ENCODE results near the gene RFC2. TPM values are rescaled to one million over a fixed set of nuclear protein-coding genes. Genes with fewer than 3 reads are reported as not detected.

The RFC2 gene
- total RNA-seq, 1 experiment from 2014 or later = 73.6 TPM

DNA sequence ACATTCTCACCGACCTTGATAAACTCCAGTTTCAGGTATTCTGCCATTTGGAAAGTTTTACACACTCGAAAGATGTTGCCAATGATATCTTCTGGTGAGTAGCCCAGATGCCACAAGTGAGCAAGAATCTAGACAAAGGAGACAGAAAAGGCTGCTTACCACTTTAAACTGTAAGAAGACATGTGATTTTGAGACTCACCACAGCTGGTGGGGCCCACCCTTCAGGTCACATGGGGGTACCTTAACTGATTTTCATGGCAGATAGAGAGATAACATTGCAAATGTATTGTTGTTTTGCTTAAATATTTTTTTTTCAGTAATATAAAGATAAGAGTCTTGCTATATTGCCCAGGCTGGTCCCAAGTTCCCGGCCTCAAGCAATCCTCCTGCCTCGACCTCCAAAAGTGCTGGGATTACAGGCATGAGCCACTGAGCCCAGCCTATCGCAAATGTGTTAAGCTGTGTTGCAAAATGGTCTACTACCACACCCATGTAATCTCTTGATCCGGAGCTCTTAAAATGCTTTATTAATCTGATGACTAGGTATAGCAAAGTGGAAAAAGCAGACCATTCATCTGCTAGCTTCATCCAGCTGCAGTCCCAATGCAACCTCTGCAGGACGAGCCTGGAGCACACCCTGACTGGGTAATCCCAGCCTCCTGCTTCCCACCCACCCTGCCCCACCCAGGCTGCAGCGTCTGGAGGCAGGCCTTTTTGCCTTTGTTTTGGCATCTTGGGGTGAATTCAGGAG lies 18.5 kb downstream of the RFC2 start:
- no peak overlapping the region for H2BK5ac ChIP-seq (ENCODE audit: insufficient read length, low read length)

More for the DNA sequence above, 18.5 kb downstream of the RFC2 start:
- H3T11ph ChIP-seq (ENCODE audit: low read length) = no peak overlapping the region
- no peak overlapping the region for H3K9ac ChIP-seq (ENCODE audit: extremely low read depth, insufficient read length, low read length)
- H3K79me1 ChIP-seq (ENCODE audit: insufficient read depth, low read depth, low read length, poor library complexity, severe bottlenecking) = no peaks in the 10 kb centered on the region
- H3K36me3 Mint-ChIP-seq (ENCODE audit: insufficient read depth in 1 of 3, low read depth in 3 of 3) = peaks cover 45 to 93% (median 85%) of the 10 kb centered on the region in 3 experiments
- no peak overlapping the region for H3K14ac ChIP-seq (ENCODE audit: insufficient read depth, low read length)
- no peaks in the 10 kb centered on the region for H3K9me3 ChIP-seq (ENCODE audit: control insufficient read depth, low read depth, low read length)
- H3K9me3 Mint-ChIP-seq = no peaks in the 10 kb centered on the region
- H2BK15ac ChIP-seq (ENCODE audit: low read depth, low read length) = no peak overlapping the region
- H3K18ac ChIP-seq (ENCODE audit: insufficient read length, low read depth, low read length) = no peak overlapping the region
- H2BK120ac ChIP-seq (ENCODE audit: low read depth, low read length, poor library complexity, severe bottlenecking) = no peak overlapping the region
- H4K8ac ChIP-seq (replicated peaks; ENCODE audit: insufficient read length, low read depth, low read length) = no peak overlapping the region
- no peak overlapping the region for H3K27ac ChIP-seq (ENCODE audit: insufficient read length, low read depth, low read length)
- no peaks in the 10 kb centered on the region for H3K27me3 Mint-ChIP-seq (ENCODE audit: low read depth)
- no peak overlapping the region for H2AFZ ChIP-seq (ENCODE audit: low read length)
- no peak overlapping the region for H4K91ac ChIP-seq (ENCODE audit: insufficient read length, low read depth, low read length)
- H3K23ac ChIP-seq (ENCODE audit: insufficient read length, low read depth, low read length) = no peak overlapping the region
- no peak overlapping the region for H2BK20ac ChIP-seq (ENCODE audit: low read depth, low read length, poor library complexity, severe bottlenecking)
- no peak overlapping the region for H4K5ac ChIP-seq (ENCODE audit: insufficient read length, low read depth, low read length)
- H3K27ac Mint-ChIP-seq = peak overlapping the region in 1 of 3 experiments; percentile 39; a peak in 1 of 7 replicates
- no peak overlapping the region for H3K56ac ChIP-seq (ENCODE audit: insufficient read length, low read depth, low read length)
- no peak overlapping the region for H2AK5ac ChIP-seq (ENCODE audit: insufficient read length, low read length)
- no peaks in the 10 kb centered on the region for H3K23me2 ChIP-seq (ENCODE audit: insufficient read length, low read depth, low read length, poor library complexity, severe bottlenecking)
- no peaks in the 10 kb centered on the region for H3K4me1 ChIP-seq (ENCODE audit: insufficient read depth, low read length)
- H3K4ac ChIP-seq (ENCODE audit: low read depth, low read length) = no peak overlapping the region
- 0 out of 2 replicates have a peak, but pooled peaks cover 2% of the 10 kb centered on the region for H3K79me2 ChIP-seq (ENCODE audit: insufficient read depth, low read length)
- TF ChIP-seq, protein P1, sequence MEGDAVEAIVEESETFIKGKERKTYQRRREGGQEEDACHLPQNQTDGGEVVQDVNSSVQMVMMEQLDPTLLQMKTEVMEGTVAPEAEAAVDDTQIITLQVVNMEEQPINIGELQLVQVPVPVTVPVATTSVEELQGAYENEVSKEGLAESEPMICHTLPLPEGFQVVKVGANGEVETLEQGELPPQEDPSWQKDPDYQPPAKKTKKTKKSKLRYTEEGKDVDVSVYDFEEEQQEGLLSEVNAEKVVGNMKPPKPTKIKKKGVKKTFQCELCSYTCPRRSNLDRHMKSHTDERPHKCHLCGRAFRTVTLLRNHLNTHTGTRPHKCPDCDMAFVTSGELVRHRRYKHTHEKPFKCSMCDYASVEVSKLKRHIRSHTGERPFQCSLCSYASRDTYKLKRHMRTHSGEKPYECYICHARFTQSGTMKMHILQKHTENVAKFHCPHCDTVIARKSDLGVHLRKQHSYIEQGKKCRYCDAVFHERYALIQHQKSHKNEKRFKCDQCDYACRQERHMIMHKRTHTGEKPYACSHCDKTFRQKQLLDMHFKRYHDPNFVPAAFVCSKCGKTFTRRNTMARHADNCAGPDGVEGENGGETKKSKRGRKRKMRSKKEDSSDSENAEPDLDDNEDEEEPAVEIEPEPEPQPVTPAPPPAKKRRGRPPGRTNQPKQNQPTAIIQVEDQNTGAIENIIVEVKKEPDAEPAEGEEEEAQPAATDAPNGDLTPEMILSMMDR (conservative IDR thresholded peaks at IDR 0.05) = no peak
- H2BK12ac ChIP-seq (ENCODE audit: insufficient read length, low read depth, low read length) = no peak overlapping the region
- no peak for DNase-seq
- no peak overlapping the region for H3K4me2 ChIP-seq (ENCODE audit: insufficient read depth, insufficient read length, low read length)
- H3K27me3 ChIP-seq (ENCODE audit: insufficient read depth, low read length) = no peaks in the 10 kb centered on the region
- no peaks in the 10 kb centered on the region for H3K4me1 Mint-ChIP-seq
- H4K20me1 ChIP-seq (ENCODE audit: control insufficient read depth, insufficient read depth, insufficient read length) = no peaks in the 10 kb centered on the region
- WGBS (ENCODE audit: extremely low coverage, insufficient read length, low lambda C conversion rate) = no CpG with 5 or more reads among the region's 8 CpGs
- H3K4me3 Mint-ChIP-seq = no peak overlapping the region

Measured in H9 (cell line).